Measurements from ENCODE around the gene CRIM1.

DNA sequence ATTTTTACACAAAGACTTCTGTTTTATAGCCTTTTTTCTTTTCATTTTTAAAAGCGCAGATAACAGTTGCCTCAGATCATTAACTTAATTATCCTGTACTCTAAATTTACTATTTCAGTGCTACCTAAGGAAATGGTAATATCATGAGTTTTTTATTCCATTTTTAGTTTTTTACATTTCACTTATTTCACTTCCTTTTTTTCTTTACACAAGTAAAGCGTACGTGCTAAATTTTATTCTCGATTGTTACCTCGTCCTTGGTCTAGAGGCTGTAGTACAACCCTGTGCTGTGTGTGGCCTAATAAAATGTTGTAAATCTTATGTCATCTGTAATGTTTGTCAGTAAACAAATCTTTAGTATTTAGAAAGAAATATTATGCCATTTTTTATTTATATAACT is 49.2 kb downstream of the CRIM1 start:
- TF ChIP-seq, protein P1, sequence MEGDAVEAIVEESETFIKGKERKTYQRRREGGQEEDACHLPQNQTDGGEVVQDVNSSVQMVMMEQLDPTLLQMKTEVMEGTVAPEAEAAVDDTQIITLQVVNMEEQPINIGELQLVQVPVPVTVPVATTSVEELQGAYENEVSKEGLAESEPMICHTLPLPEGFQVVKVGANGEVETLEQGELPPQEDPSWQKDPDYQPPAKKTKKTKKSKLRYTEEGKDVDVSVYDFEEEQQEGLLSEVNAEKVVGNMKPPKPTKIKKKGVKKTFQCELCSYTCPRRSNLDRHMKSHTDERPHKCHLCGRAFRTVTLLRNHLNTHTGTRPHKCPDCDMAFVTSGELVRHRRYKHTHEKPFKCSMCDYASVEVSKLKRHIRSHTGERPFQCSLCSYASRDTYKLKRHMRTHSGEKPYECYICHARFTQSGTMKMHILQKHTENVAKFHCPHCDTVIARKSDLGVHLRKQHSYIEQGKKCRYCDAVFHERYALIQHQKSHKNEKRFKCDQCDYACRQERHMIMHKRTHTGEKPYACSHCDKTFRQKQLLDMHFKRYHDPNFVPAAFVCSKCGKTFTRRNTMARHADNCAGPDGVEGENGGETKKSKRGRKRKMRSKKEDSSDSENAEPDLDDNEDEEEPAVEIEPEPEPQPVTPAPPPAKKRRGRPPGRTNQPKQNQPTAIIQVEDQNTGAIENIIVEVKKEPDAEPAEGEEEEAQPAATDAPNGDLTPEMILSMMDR (conservative IDR thresholded peaks at IDR 0.05; ENCODE audit: low read depth in 2 of 2), result no peak
- no peak for TF ChIP-seq EZH2 (IDR thresholded peaks at IDR 0.05; ENCODE audit: low read depth, unreplicated experiment)
- TF ChIP-seq NANOG (IDR thresholded peaks at IDR 0.05; ENCODE audit: borderline replicate concordance), result no peak
- TF ChIP-seq POLR2AphosphoS5 (IDR thresholded peaks at IDR 0.05; ENCODE audit: low read depth), result no peak
- TF ChIP-seq, protein P2, sequence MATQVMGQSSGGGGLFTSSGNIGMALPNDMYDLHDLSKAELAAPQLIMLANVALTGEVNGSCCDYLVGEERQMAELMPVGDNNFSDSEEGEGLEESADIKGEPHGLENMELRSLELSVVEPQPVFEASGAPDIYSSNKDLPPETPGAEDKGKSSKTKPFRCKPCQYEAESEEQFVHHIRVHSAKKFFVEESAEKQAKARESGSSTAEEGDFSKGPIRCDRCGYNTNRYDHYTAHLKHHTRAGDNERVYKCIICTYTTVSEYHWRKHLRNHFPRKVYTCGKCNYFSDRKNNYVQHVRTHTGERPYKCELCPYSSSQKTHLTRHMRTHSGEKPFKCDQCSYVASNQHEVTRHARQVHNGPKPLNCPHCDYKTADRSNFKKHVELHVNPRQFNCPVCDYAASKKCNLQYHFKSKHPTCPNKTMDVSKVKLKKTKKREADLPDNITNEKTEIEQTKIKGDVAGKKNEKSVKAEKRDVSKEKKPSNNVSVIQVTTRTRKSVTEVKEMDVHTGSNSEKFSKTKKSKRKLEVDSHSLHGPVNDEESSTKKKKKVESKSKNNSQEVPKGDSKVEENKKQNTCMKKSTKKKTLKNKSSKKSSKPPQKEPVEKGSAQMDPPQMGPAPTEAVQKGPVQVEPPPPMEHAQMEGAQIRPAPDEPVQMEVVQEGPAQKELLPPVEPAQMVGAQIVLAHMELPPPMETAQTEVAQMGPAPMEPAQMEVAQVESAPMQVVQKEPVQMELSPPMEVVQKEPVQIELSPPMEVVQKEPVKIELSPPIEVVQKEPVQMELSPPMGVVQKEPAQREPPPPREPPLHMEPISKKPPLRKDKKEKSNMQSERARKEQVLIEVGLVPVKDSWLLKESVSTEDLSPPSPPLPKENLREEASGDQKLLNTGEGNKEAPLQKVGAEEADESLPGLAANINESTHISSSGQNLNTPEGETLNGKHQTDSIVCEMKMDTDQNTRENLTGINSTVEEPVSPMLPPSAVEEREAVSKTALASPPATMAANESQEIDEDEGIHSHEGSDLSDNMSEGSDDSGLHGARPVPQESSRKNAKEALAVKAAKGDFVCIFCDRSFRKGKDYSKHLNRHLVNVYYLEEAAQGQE (IDR thresholded peaks at IDR 0.05; ENCODE audit: unreplicated experiment), result no peak
- TF ChIP-seq EZH2phosphoT487 (IDR thresholded peaks at IDR 0.05; ENCODE audit: unreplicated experiment), result no peak
- no peak for TF ChIP-seq JUNB (IDR thresholded peaks at IDR 0.05; ENCODE audit: unreplicated experiment)
- TF ChIP-seq, protein P3, sequence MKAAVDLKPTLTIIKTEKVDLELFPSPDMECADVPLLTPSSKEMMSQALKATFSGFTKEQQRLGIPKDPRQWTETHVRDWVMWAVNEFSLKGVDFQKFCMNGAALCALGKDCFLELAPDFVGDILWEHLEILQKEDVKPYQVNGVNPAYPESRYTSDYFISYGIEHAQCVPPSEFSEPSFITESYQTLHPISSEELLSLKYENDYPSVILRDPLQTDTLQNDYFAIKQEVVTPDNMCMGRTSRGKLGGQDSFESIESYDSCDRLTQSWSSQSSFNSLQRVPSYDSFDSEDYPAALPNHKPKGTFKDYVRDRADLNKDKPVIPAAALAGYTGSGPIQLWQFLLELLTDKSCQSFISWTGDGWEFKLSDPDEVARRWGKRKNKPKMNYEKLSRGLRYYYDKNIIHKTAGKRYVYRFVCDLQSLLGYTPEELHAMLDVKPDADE (IDR thresholded peaks at IDR 0.05), result no peak
- TF ChIP-seq CREB1 (CRISPR knock-in tag; IDR thresholded peaks at IDR 0.05; ENCODE audit: low read depth), result no peak
- TF ChIP-seq ZNF331 (CRISPR knock-in tag; IDR thresholded peaks at IDR 0.05; ENCODE audit: low read depth), result no peak
